DOHH2 (cell line): ENCODE data around the gene STOML1.

ENCODE experiments used
- EZH2phosphoT487 ChIP-seq: fragments of 200-600 bp; sonication (generic); IDR thresholded peaks from 2 replicates; pipeline ENCODE4 v1.6.1; 2017; ENCODE audit warnings: borderline replicate concordance, mild to moderate bottlenecking, antibody characterized with exemption, low read length, moderate library complexity, mixed read lengths
- TF ChIP-seq, protein P1 (sequence below): fragments of 200-600 bp; sonication (generic); IDR thresholded peaks from one replicate; pipeline ENCODE4 v1.5.1; 2014; ENCODE audit warnings: antibody characterized with exemption, mild to moderate bottlenecking, low read depth, low read length; ENCODE audit not compliant: poor library complexity, severe bottlenecking

DNA sequence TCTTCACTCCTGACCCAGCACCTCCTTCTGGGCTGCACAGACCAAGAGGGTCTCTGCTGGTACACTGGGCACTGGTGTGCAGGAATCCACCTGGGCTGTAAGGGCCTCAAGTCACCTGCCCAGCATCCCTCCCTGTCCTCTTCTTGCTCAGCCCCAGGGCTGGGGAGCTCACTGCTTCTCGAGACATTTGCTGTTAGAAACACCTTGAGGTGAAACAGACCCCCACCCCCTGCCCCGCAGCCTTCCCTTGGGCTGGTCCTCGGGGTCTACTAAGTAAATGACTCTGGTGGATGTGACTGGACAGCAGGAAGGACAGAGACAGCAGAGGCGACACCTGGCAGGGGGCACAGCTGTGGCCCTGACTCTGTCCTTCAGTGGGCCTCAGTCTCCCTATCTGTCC lies 36.8 kb downstream of the STOML1 start:
- TF ChIP-seq, protein P1, sequence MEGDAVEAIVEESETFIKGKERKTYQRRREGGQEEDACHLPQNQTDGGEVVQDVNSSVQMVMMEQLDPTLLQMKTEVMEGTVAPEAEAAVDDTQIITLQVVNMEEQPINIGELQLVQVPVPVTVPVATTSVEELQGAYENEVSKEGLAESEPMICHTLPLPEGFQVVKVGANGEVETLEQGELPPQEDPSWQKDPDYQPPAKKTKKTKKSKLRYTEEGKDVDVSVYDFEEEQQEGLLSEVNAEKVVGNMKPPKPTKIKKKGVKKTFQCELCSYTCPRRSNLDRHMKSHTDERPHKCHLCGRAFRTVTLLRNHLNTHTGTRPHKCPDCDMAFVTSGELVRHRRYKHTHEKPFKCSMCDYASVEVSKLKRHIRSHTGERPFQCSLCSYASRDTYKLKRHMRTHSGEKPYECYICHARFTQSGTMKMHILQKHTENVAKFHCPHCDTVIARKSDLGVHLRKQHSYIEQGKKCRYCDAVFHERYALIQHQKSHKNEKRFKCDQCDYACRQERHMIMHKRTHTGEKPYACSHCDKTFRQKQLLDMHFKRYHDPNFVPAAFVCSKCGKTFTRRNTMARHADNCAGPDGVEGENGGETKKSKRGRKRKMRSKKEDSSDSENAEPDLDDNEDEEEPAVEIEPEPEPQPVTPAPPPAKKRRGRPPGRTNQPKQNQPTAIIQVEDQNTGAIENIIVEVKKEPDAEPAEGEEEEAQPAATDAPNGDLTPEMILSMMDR = no peak
- TF ChIP-seq EZH2phosphoT487 = no peak
